ENCODE data around the gene SIX4. TPM values are rescaled to one million over a fixed set of nuclear protein-coding genes. Genes with fewer than 3 reads are reported as not detected.

SIX4 gene
- total and polyA plus RNA-seq, 10 of the 15 experiments (the other 5 are each of a cell fraction or from before 2014, with no cell fraction given): 0.04 to 0.26 (median 0.06) TPM; not detected in 5

DNA sequence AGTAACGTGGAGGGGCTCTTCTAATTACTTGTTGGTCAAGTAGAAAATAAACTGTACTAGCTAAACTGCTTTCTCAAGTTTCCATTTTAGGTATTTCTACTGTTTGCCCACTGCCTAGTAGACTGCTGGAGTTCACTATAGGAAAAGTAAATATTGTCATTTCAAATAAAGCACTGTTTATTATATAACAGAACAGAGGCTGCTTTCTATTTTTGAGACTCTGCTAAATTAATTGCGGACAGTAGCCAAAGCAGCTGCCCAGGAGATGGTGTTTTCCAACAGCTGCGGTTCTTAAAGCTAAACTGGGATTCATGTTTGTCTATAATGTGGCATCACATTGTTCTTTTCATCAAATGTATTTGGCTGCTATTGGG lies 59.0 kb downstream of the SIX4 start:
- ATAC-seq (no peak), DNase-seq (ENCODE audit: low read depth, low spot score) (no peak), FAIRE-seq (no peak)
- H3K4me3 ChIP-seq: no peak overlapping the region
- ChIA-PET SMC1A (ENCODE audit: uncharacterized antibody, unreplicated experiment) (interaction anchor here (1.4 kb wide), 1 partner anchor 8 kb away, joined by 3 read pairs; no protein-coding TSS in a partner anchor), RAD21 (ENCODE audit: unreplicated experiment) (interaction anchor here (1.4 kb wide), 1 partner anchor 360 kb away, joined by 4 read pairs; no protein-coding TSS in a partner anchor), CTCF (no interaction called here), POLR2A (interaction anchor here (0.6 to 0.7 kb wide), 2 partner anchors 242 to 381 kb away, joined by 4 to 5 read pairs; no protein-coding TSS in a partner anchor)
- no peak overlapping the region for H3K27ac ChIP-seq (ENCODE audit: control insufficient read depth, insufficient read depth)
- H3K4me1 ChIP-seq (ENCODE audit: control insufficient read depth, insufficient read depth, low read length): no peaks in the 10 kb centered on the region
- in situ Hi-C loops (cut with MboI) (no loop called here), intact Hi-C loops (cut with micrococcal nuclease; ENCODE audit: unreplicated experiment) (no loop called here)
- WGBS (ENCODE audit: insufficient coverage, insufficient replicate concordance, low lambda C conversion rate, missing lambda C conversion rate): 25% methylated on average over 3 of the region's 3 CpGs
- no peaks in the 10 kb centered on the region for H3K36me3 ChIP-seq (ENCODE audit: control insufficient read depth in 2 of 2, insufficient read depth in 2 of 2, low read length in 1 of 2)
- H3K9ac ChIP-seq (ENCODE audit: control insufficient read depth, insufficient read depth, low read length): no peak overlapping the region
- no peak overlapping the region for H3K4me2 ChIP-seq (ENCODE audit: control insufficient read depth, insufficient read depth)
- H2AFZ ChIP-seq (ENCODE audit: control insufficient read depth, low read depth, low read length): no peak overlapping the region
- H3K27me3 ChIP-seq (replicated peaks in 1 of 2; ENCODE audit: control insufficient read depth in 2 of 2, insufficient read depth in 2 of 2, low read length in 1 of 2): no peaks in the 10 kb centered on the region
- H3K9me3 ChIP-seq (replicated peaks; ENCODE audit: control insufficient read depth, insufficient read depth, low read length): no peaks in the 10 kb centered on the region
- H4K20me1 ChIP-seq (ENCODE audit: control insufficient read depth, insufficient read depth): no peaks in the 10 kb centered on the region
- no TSS peak for BruUV-seq (replicated peaks)
- no peaks in the 10 kb centered on the region for H3K79me2 ChIP-seq (ENCODE audit: control insufficient read depth, insufficient read depth, low read length)
- TF ChIP-seq TCF7 (IDR thresholded peaks at IDR 0.05; ENCODE audit: borderline replicate concordance) (no peak), POU2F2 (IDR thresholded peaks at IDR 0.05; ENCODE audit: borderline replicate concordance, low read depth, low read length) (no peak), CREB1 (IDR thresholded peaks at IDR 0.05; ENCODE audit: low read depth) (no peak), CHD4 (IDR thresholded peaks at IDR 0.05) (no peak), BMI1 (IDR thresholded peaks at IDR 0.05; ENCODE audit: borderline replicate concordance) (no peak), CREM (IDR thresholded peaks at IDR 0.05; ENCODE audit: low read depth) (no peak), EZH2 (IDR thresholded peaks at IDR 0.05; ENCODE audit: borderline replicate concordance, control insufficient read depth, low read depth, low read length) (no peak), CBFB (IDR thresholded peaks at IDR 0.05; ENCODE audit: low read depth) (no peak), NR2C1 (IDR thresholded peaks at IDR 0.05) (no peak), RAD51 (IDR thresholded peaks at IDR 0.05) (no peak), HDAC2 (IDR thresholded peaks at IDR 0.05) (no peak)
- TF ChIP-seq, protein P1, sequence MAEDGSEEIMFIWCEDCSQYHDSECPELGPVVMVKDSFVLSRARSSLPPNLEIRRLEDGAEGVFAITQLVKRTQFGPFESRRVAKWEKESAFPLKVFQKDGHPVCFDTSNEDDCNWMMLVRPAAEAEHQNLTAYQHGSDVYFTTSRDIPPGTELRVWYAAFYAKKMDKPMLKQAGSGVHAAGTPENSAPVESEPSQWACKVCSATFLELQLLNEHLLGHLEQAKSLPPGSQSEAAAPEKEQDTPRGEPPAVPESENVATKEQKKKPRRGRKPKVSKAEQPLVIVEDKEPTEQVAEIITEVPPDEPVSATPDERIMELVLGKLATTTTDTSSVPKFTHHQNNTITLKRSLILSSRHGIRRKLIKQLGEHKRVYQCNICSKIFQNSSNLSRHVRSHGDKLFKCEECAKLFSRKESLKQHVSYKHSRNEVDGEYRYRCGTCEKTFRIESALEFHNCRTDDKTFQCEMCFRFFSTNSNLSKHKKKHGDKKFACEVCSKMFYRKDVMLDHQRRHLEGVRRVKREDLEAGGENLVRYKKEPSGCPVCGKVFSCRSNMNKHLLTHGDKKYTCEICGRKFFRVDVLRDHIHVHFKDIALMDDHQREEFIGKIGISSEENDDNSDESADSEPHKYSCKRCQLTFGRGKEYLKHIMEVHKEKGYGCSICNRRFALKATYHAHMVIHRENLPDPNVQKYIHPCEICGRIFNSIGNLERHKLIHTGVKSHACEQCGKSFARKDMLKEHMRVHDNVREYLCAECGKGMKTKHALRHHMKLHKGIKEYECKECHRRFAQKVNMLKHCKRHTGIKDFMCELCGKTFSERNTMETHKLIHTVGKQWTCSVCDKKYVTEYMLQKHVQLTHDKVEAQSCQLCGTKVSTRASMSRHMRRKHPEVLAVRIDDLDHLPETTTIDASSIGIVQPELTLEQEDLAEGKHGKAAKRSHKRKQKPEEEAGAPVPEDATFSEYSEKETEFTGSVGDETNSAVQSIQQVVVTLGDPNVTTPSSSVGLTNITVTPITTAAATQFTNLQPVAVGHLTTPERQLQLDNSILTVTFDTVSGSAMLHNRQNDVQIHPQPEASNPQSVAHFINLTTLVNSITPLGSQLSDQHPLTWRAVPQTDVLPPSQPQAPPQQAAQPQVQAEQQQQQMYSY (CRISPR knock-in tag; IDR thresholded peaks at IDR 0.05): no peak
- TF ChIP-seq, protein P2, sequence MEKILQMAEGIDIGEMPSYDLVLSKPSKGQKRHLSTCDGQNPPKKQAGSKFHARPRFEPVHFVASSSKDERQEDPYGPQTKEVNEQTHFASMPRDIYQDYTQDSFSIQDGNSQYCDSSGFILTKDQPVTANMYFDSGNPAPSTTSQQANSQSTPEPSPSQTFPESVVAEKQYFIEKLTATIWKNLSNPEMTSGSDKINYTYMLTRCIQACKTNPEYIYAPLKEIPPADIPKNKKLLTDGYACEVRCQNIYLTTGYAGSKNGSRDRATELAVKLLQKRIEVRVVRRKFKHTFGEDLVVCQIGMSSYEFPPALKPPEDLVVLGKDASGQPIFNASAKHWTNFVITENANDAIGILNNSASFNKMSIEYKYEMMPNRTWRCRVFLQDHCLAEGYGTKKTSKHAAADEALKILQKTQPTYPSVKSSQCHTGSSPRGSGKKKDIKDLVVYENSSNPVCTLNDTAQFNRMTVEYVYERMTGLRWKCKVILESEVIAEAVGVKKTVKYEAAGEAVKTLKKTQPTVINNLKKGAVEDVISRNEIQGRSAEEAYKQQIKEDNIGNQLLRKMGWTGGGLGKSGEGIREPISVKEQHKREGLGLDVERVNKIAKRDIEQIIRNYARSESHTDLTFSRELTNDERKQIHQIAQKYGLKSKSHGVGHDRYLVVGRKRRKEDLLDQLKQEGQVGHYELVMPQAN (conservative IDR thresholded peaks at IDR 0.05): no peak
- TF ChIP-seq, protein P3, sequence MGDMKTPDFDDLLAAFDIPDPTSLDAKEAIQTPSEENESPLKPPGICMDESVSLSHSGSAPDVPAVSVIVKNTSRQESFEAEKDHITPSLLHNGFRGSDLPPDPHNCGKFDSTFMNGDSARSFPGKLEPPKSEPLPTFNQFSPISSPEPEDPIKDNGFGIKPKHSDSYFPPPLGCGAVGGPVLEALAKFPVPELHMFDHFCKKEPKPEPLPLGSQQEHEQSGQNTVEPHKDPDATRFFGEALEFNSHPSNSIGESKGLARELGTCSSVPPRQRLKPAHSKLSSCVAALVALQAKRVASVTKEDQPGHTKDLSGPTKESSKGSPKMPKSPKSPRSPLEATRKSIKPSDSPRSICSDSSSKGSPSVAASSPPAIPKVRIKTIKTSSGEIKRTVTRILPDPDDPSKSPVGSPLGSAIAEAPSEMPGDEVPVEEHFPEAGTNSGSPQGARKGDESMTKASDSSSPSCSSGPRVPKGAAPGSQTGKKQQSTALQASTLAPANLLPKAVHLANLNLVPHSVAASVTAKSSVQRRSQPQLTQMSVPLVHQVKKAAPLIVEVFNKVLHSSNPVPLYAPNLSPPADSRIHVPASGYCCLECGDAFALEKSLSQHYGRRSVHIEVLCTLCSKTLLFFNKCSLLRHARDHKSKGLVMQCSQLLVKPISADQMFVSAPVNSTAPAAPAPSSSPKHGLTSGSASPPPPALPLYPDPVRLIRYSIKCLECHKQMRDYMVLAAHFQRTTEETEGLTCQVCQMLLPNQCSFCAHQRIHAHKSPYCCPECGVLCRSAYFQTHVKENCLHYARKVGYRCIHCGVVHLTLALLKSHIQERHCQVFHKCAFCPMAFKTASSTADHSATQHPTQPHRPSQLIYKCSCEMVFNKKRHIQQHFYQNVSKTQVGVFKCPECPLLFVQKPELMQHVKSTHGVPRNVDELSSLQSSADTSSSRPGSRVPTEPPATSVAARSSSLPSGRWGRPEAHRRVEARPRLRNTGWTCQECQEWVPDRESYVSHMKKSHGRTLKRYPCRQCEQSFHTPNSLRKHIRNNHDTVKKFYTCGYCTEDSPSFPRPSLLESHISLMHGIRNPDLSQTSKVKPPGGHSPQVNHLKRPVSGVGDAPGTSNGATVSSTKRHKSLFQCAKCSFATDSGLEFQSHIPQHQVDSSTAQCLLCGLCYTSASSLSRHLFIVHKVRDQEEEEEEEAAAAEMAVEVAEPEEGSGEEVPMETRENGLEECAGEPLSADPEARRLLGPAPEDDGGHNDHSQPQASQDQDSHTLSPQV (IDR thresholded peaks at IDR 0.05): no peak

Measured in GM12878 (cell line).